Measurements from ENCODE around the gene YY1AP1. TPM values are rescaled to one million over a fixed set of nuclear protein-coding genes. Genes with fewer than 3 reads are reported as not detected.
"Not testable (repeated sequence)": the region's sequence is repeated elsewhere in the genome, so short reads cannot be mapped to it uniquely, and the experiment has no call there.

YY1AP1 gene
- total RNA-seq, 4 donors from 2014 or later = 64.5 to 144 (median 84.3) TPM

GRCh38 chr1:155673003-155673402 lies 15.6 kb downstream of the YY1AP1 start:
- no peaks in the 10 kb centered on the region for H3K4me1 ChIP-seq
- no peak overlapping the region for H3K27ac ChIP-seq
- no peaks in the 10 kb centered on the region for H3K9me3 ChIP-seq
- H3K4me3 ChIP-seq = no peak overlapping the region
- no peak for DNase-seq
- peaks cover 0 to 96% (median 0%) of the 10 kb centered on the region in 3 donors for H3K36me3 ChIP-seq
- TF ChIP-seq POLR2A (IDR thresholded peaks at IDR 0.05) (no peak), CTCF (IDR thresholded peaks at IDR 0.05) (no peak)
- no peaks in the 10 kb centered on the region for H3K27me3 ChIP-seq

GRCh38 chr1:155671750-155672149 lies 16.8 kb downstream of the YY1AP1 start:
- H3K27me3 ChIP-seq = no peaks in the 10 kb centered on the region
- H3K4me3 ChIP-seq = no peak overlapping the region
- TF ChIP-seq CTCF (IDR thresholded peaks at IDR 0.05) (no peak), POLR2A (IDR thresholded peaks at IDR 0.05) (no peak)
- no peak for DNase-seq
- H3K9me3 ChIP-seq = no peaks in the 10 kb centered on the region
- H3K36me3 ChIP-seq = peaks cover 0 to 96% (median 0%) of the 10 kb centered on the region in 3 donors
- no peak overlapping the region for H3K27ac ChIP-seq
- no peaks in the 10 kb centered on the region for H3K4me1 ChIP-seq

- peaks cover 0 to 96% (median 0%) of the 10 kb centered on the region in 3 donors for H3K36me3 ChIP-seq
- no peaks in the 10 kb centered on the region for H3K27me3 ChIP-seq
- H3K27ac ChIP-seq = no peak overlapping the region
- TF ChIP-seq CTCF (IDR thresholded peaks at IDR 0.05) (no peak), POLR2A (IDR thresholded peaks at IDR 0.05) (no peak)
- H3K4me3 ChIP-seq = no peak overlapping the region
- DNase-seq = no peak
- H3K4me1 ChIP-seq = no peaks in the 10 kb centered on the region
- no peaks in the 10 kb centered on the region for H3K9me3 ChIP-seq
These were observed 19.1 kb downstream of the YY1AP1 start for GRCh38 chr1:155669233-155670162.

GRCh38 chr1:155661239-155661638 lies 27.3 kb downstream of the YY1AP1 start:
- not testable (repeated sequence) for H3K4me3 ChIP-seq, H3K27me3 ChIP-seq, DNase-seq, H3K4me1 ChIP-seq, H3K27ac ChIP-seq, H3K9me3 ChIP-seq
- peaks cover 0 to 79% (median 4%) of the 10 kb centered on the region in 3 donors for H3K36me3 ChIP-seq

GRCh38 chr1:155657463-155657862 lies 31.1 kb downstream of the YY1AP1 start:
- no peaks in the 10 kb centered on the region for H3K4me1 ChIP-seq
- no peaks in the 10 kb centered on the region for H3K27me3 ChIP-seq
- no peak overlapping the region for H3K4me3 ChIP-seq
- DNase-seq = no peak
- no peak for TF ChIP-seq CTCF (IDR thresholded peaks at IDR 0.05)
- no peak for TF ChIP-seq POLR2A (IDR thresholded peaks at IDR 0.05)
- H3K36me3 ChIP-seq = peaks cover 0 to 41% (median 0%) of the 10 kb centered on the region in 3 donors
- H3K27ac ChIP-seq = no peak overlapping the region
- H3K9me3 ChIP-seq = no peaks in the 10 kb centered on the region

GRCh38 chr1:155652951-155653350 lies 35.6 kb downstream of the YY1AP1 start:
- Histone ChIP-seq H3K36me3 (no peaks in the 10 kb centered on the region), H3K4me3 (no peak overlapping the region), H3K27me3 (no peaks in the 10 kb centered on the region), H3K4me1 (no peaks in the 10 kb centered on the region), H3K9me3 (no peaks in the 10 kb centered on the region), H3K27ac (no peak overlapping the region)
- no peak for TF ChIP-seq CTCF (IDR thresholded peaks at IDR 0.05)
- no peak for TF ChIP-seq POLR2A (IDR thresholded peaks at IDR 0.05)
- DNase-seq = no peak
